WTC11 (cell line): ENCODE measurements around the gene PRR15L. TPM values are rescaled to one million over a fixed set of nuclear protein-coding genes. Genes with fewer than 3 reads are reported as not detected.

Source experiments
- ATAC-seq: fragments of 200-7000 bp; cut with Tn5 transposase; 2 replicates; pipeline ENCODE4 v1.10.0; 2021; ENCODE audit warnings: mild to moderate bottlenecking, moderate library complexity
- CTCF ChIA-PET: fragments of 300-600 bp; sonication (Branson Sonifier 250); formaldehyde crosslinking; loops from one replicate; lab custom pipeline; 2021; ENCODE audit warnings: antibody characterized with exemption; lab: Charles Lee
- POLR2A ChIA-PET: fragments of 350-600 bp; sonication (Branson Sonifier 250); formaldehyde crosslinking; loops from one replicate; lab custom pipeline; 2021; ENCODE audit warnings: antibody characterized with exemption; lab: Charles Lee
- DNase-seq: peaks from one replicate; pipeline ENCODE4 v3.0.0; 2021; ENCODE audit warnings: low spot score
- H3K27ac Mint-ChIP-seq: 2 replicates; pipeline ENCODE4 v1.8.0; 2021; ENCODE audit warnings: mixed read lengths
- H3K27me3 Mint-ChIP-seq: 2 replicates; pipeline ENCODE4 v1.8.0; 2021; ENCODE audit warnings: low read depth, mild to moderate bottlenecking, moderate library complexity, mixed read lengths
- H3K36me3 Mint-ChIP-seq: 2 replicates; pipeline ENCODE4 v1.8.0; 2021; ENCODE audit warnings: mixed read lengths
- H3K4me1 Mint-ChIP-seq: 2 replicates; pipeline ENCODE4 v1.8.0; 2022; ENCODE audit warnings: mixed read lengths
- H3K4me3 Mint-ChIP-seq: 2 replicates; pipeline ENCODE4 v1.8.0; 2021; ENCODE audit warnings: mild to moderate bottlenecking, moderate library complexity, mixed read lengths
- H3K9me3 Mint-ChIP-seq: 2 replicates; pipeline ENCODE4 v1.8.0; 2021; ENCODE audit warnings: mixed read lengths
- AR ChIP-seq: fragments of 250-450 bp; sonication (Bioruptor Pico); IDR thresholded peaks from 2 replicates; pipeline ENCODE4 v1.9.0; 2021; ENCODE audit warnings: mild to moderate bottlenecking
- E2F5 ChIP-seq: sonication (generic); formaldehyde crosslinking; IDR thresholded peaks from 2 replicates; pipeline ENCODE4 v1.8.1; 2022; ENCODE audit warnings: mild to moderate bottlenecking, moderate library complexity, missing genetic modification reagents
- ERG ChIP-seq: fragments of 250-450 bp; sonication (Bioruptor Pico); IDR thresholded peaks from 2 replicates; pipeline ENCODE4 v1.8.0; 2021; ENCODE audit warnings: mild to moderate bottlenecking
- GRHL2 ChIP-seq: fragments of 250-450 bp; sonication (Bioruptor Pico); IDR thresholded peaks from 2 replicates; pipeline ENCODE4 v1.8.0; 2022; ENCODE audit warnings: mild to moderate bottlenecking, moderate library complexity; ENCODE audit not compliant: insufficient replicate concordance, severe bottlenecking
- HMGXB4 ChIP-seq: sonication (generic); formaldehyde crosslinking; IDR thresholded peaks from 2 replicates; pipeline ENCODE4 v1.8.1; 2023; ENCODE audit warnings: mild to moderate bottlenecking, moderate library complexity, missing genetic modification reagents
- JUN ChIP-seq: sonication (generic); formaldehyde crosslinking; IDR thresholded peaks from 2 replicates; pipeline ENCODE4 v1.8.0; 2023; ENCODE audit warnings: mild to moderate bottlenecking, missing genetic modification reagents
- MYBL2 ChIP-seq: sonication (generic); formaldehyde crosslinking; IDR thresholded peaks from 2 replicates; pipeline ENCODE4 v1.8.1; 2023; ENCODE audit warnings: mild to moderate bottlenecking, moderate library complexity, missing genetic modification reagents
- NFYB ChIP-seq: sonication (generic); formaldehyde crosslinking; conservative IDR thresholded peaks from 2 replicates; pipeline ENCODE4 v1.8.0; 2022; ENCODE audit warnings: low read depth, missing genetic modification reagents
- PRDM15 ChIP-seq: sonication (generic); formaldehyde crosslinking; IDR thresholded peaks from 2 replicates; pipeline ENCODE4 v1.8.0; 2022; ENCODE audit warnings: missing genetic modification reagents
- PRRX2 ChIP-seq: fragments of 250-450 bp; sonication (Bioruptor Pico); IDR thresholded peaks from 2 replicates; pipeline ENCODE4 v1.8.0; 2021; ENCODE audit warnings: mild to moderate bottlenecking
- RELA ChIP-seq: sonication (generic); formaldehyde crosslinking; IDR thresholded peaks from 2 replicates; pipeline ENCODE4 v1.8.1; 2022; ENCODE audit warnings: missing genetic modification reagents, mild to moderate bottlenecking, borderline replicate concordance
- SMAD4 ChIP-seq: sonication (generic); formaldehyde crosslinking; IDR thresholded peaks from 2 replicates; pipeline ENCODE4 v1.8.0; 2022; ENCODE audit warnings: mild to moderate bottlenecking, missing genetic modification reagents
- SP1 ChIP-seq: sonication (generic); formaldehyde crosslinking; conservative IDR thresholded peaks from 2 replicates; pipeline ENCODE4 v1.8.1; 2022; ENCODE audit warnings: missing genetic modification reagents
- TCF7 ChIP-seq: sonication (generic); formaldehyde crosslinking; IDR thresholded peaks from 2 replicates; pipeline ENCODE4 v1.8.0; 2022; ENCODE audit warnings: mild to moderate bottlenecking, low read depth, missing genetic modification reagents, moderate library complexity
- total RNA-seq: library from RNA; stranded (reverse); gene quantifications from 3 replicates; pipeline ENCODE4 v1.2.3, GENCODE V29; 2021

Gene PRR15L
- total RNA-seq, 1 experiment from 2014 or later, result 0.59 TPM

- Mint-ChIP-seq H3K27me3 (no peaks in the 10 kb centered on the region), H3K27ac (no peak overlapping the region)
- no peak for ATAC-seq
- ChIA-PET POLR2A (interaction anchor here (0.9 kb wide), 1 partner anchor 9 kb away, joined by 3 read pairs; no protein-coding TSS in a partner anchor), CTCF (interaction anchor here (1.0 to 2.6 kb wide), 9 partner anchors 8 to 91 kb away, joined by 3 to 20 read pairs (median 11); partner anchors contain the start of genes CDK5RAP3 and SP2)
- TF ChIP-seq SMAD4, result no peak
- no peak for TF ChIP-seq JUN
- TF ChIP-seq PRDM15 (CRISPR knock-in tag), result no peak
- no peak for TF ChIP-seq AR (CRISPR knock-in tag)
- TF ChIP-seq GRHL2 (CRISPR knock-in tag), result no peak
- no peak for TF ChIP-seq RELA (CRISPR knock-in tag)
- TF ChIP-seq SP1 (CRISPR knock-in tag), result no peak
- TF ChIP-seq PRRX2 (CRISPR knock-in tag), result no peak
- no peak for TF ChIP-seq HMGXB4 (CRISPR knock-in tag)
- no peak for TF ChIP-seq MYBL2 (CRISPR knock-in tag)
- no peak for TF ChIP-seq E2F5 (CRISPR knock-in tag)
- no peak for TF ChIP-seq TCF7 (CRISPR knock-in tag)
- TF ChIP-seq ERG (CRISPR knock-in tag), result no peak
- no peak for TF ChIP-seq NFYB (CRISPR knock-in tag)
- TF ChIP-seq, all 79 proteins: peak for 0
- Mint-ChIP-seq H3K36me3 (peaks cover 3% of the 10 kb centered on the region; the same call in 1 of the 2 replicates), H3K9me3 (no peaks in the 10 kb centered on the region), H3K4me1 (peaks cover 34% of the 10 kb centered on the region), H3K4me3 (no peak overlapping the region)
- no peak for DNase-seq
These were observed 28.8 kb upstream of the PRR15L start for GRCh38 chr17:47986520-47986919.
